NT2/D1 (cell line): ENCODE measurements around the gene MSANTD2.

ENCODE experiments used
- DNase-seq: peaks from one replicate; pipeline ENCODE4 v3.0.0-alpha.2; 2011; ENCODE audit warnings: low read depth, low spot score
- H3K27me3 ChIP-seq: 2 replicates; pipeline ENCODE4 v1.6.0; 2011; ENCODE audit warnings: mild to moderate bottlenecking; ENCODE audit not compliant: insufficient read length, insufficient read depth
- H3K36me3 ChIP-seq: 2 replicates; pipeline ENCODE4 v1.6.1; 2011; ENCODE audit warnings: mild to moderate bottlenecking, low read length, mixed read lengths; ENCODE audit not compliant: insufficient read depth, insufficient read length
- H3K4me1 ChIP-seq: 2 replicates; pipeline ENCODE4 v1.5.1; 2011; ENCODE audit not compliant: insufficient read depth, insufficient read length
- H3K4me3 ChIP-seq: 2 replicates; pipeline ENCODE4 v1.5.1; 2011; ENCODE audit warnings: low read depth; ENCODE audit not compliant: insufficient read length
- H3K9ac ChIP-seq: 2 replicates; pipeline ENCODE4 v1.6.0; 2011; ENCODE audit warnings: low read depth; ENCODE audit not compliant: insufficient read length
- H3K9me3 ChIP-seq: 2 replicates; pipeline ENCODE4 v1.5.1; 2011; ENCODE audit warnings: mild to moderate bottlenecking, low read length; ENCODE audit not compliant: insufficient read depth
- SUZ12 ChIP-seq: IDR thresholded peaks from 2 replicates; pipeline ENCODE4 v1.6.1; 2011; ENCODE audit not compliant: insufficient read length, insufficient read depth; ENCODE audit errors: extremely low read depth
- YY1 ChIP-seq: IDR thresholded peaks from 2 replicates; pipeline ENCODE4 v1.6.1; 2011; ENCODE audit not compliant: insufficient read length, insufficient read depth
- ZNF274 ChIP-seq: IDR thresholded peaks from 2 replicates; pipeline ENCODE4 v1.6.1; 2011; ENCODE audit warnings: mild to moderate bottlenecking, low read depth, low read length

The MSANTD2 gene

GRCh38 chr11:124832571-124832970 is 32.4 kb upstream of the MSANTD2 start:
- no peak overlapping the region for H3K4me3 ChIP-seq
- TF ChIP-seq SUZ12 (no peak), ZNF274 (no peak), YY1 (no peak)
- H3K9me3 ChIP-seq: no peaks in the 10 kb centered on the region
- H3K36me3 ChIP-seq: no peaks in the 10 kb centered on the region
- no peaks in the 10 kb centered on the region for H3K4me1 ChIP-seq
- no peak overlapping the region for H3K9ac ChIP-seq
- DNase-seq: no peak
- peaks cover under 1% of the 10 kb centered on the region for H3K27me3 ChIP-seq

- DNase-seq: no peak
- no peak overlapping the region for H3K4me3 ChIP-seq
- no peak for TF ChIP-seq ZNF274
- no peak for TF ChIP-seq SUZ12
- no peaks in the 10 kb centered on the region for H3K27me3 ChIP-seq
- no peaks in the 10 kb centered on the region for H3K9me3 ChIP-seq
- H3K9ac ChIP-seq: no peak overlapping the region
- H3K4me1 ChIP-seq: no peaks in the 10 kb centered on the region
- H3K36me3 ChIP-seq: no peaks in the 10 kb centered on the region
Measured at GRCh38 chr11:124831897-124832296, 31.7 kb upstream of the MSANTD2 start.

GRCh38 chr11:124830749-124831148 is 30.5 kb upstream of the MSANTD2 start:
- no peak for TF ChIP-seq YY1
- no peak for TF ChIP-seq SUZ12
- no peak for TF ChIP-seq ZNF274
- Histone ChIP-seq H3K4me3 (no peak overlapping the region), H3K36me3 (no peaks in the 10 kb centered on the region), H3K4me1 (no peaks in the 10 kb centered on the region), H3K9ac (no peak overlapping the region), H3K9me3 (no peaks in the 10 kb centered on the region), H3K27me3 (no peaks in the 10 kb centered on the region)
- DNase-seq: no peak

GRCh38 chr11:124829986-124830385 is 29.8 kb upstream of the MSANTD2 start:
- Histone ChIP-seq H3K9me3 (no peaks in the 10 kb centered on the region), H3K4me3 (no peak overlapping the region), H3K4me1 (no peaks in the 10 kb centered on the region), H3K9ac (no peak overlapping the region), H3K36me3 (no peaks in the 10 kb centered on the region), H3K27me3 (no peaks in the 10 kb centered on the region)
- no peak for DNase-seq
- TF ChIP-seq YY1 (no peak), SUZ12 (no peak), ZNF274 (no peak)

DNA sequence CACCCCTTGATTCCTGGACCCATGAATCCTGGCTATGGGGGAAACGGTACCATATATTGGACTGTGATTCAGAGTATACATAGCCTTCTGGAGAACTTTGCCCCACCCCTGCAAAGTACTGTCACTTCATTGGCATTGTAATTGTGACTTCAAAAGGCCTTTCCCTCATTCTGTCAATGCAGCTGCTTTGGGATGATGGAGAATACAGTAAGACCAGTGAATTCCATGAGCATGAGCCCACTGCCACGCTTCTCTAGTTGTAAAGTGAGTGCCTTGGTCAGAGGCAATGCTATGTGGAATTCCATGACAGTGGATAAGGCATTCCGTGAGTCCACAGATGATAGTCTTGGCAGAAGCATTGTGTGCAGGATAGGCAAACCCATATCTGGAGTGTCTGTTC is 25.7 kb upstream of the MSANTD2 start:
- H3K27me3 ChIP-seq: no peaks in the 10 kb centered on the region

GRCh38 chr11:124823512-124824376 is 23.5 kb upstream of the MSANTD2 start:
- H3K4me1 ChIP-seq: no peaks in the 10 kb centered on the region
- no peaks in the 10 kb centered on the region for H3K36me3 ChIP-seq
- H3K27me3 ChIP-seq: no peaks in the 10 kb centered on the region
- no peak for TF ChIP-seq ZNF274
- no peak overlapping the region for H3K9ac ChIP-seq
- H3K9me3 ChIP-seq: no peaks in the 10 kb centered on the region
- H3K4me3 ChIP-seq: no peak overlapping the region
- no peak for DNase-seq

More for the DNA sequence above, 25.7 kb upstream of the MSANTD2 start:
- Histone ChIP-seq H3K9ac (no peak overlapping the region), H3K9me3 (no peaks in the 10 kb centered on the region), H3K36me3 (no peaks in the 10 kb centered on the region), H3K4me1 (no peaks in the 10 kb centered on the region), H3K4me3 (no peak overlapping the region)
- no peak for DNase-seq
- no peak for TF ChIP-seq YY1
- TF ChIP-seq ZNF274: no peak
- TF ChIP-seq SUZ12: no peak

DNA sequence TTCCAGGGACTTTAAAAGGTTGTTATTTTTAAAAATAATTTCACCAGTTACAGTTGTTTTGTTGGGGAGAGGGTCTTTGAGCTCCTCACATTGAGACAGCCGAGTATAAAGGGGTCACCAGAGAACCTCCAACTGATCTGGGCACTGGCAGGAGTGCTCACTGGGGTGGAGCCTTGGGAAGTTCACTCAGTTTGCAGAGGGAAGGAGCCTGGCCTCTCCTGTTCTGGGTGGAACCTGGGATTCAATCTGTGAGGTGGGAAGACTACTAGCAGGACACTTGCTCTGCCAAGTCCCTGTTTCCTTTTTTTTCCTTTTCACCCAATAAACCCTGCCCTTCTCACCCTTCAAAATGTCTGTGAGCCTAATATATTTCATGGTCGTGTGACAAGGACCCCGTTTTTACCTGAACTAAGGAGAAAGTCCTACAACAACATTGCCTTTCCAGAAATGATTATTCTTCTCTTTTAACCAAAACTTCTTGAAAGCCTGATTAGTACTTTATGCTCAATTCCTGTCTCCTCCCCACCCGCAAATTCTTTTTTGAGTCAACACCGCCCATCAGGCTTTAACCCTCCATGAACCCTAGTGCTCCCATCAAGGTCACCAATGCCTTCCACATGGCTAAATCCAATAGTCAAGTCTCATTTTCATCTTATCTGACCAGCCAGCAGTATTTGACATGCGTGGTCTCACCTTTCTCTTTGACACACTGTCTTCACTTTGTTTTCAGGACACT is 22.0 kb upstream of the MSANTD2 start:
- no peaks in the 10 kb centered on the region for H3K27me3 ChIP-seq
- H3K4me1 ChIP-seq: no peaks in the 10 kb centered on the region
- no peak overlapping the region for H3K4me3 ChIP-seq
- DNase-seq: no peak
- TF ChIP-seq ZNF274: no peak
- TF ChIP-seq SUZ12: no peak
- TF ChIP-seq YY1: no peak
- H3K9me3 ChIP-seq: no peaks in the 10 kb centered on the region
- H3K9ac ChIP-seq: no peak overlapping the region
- H3K36me3 ChIP-seq: no peaks in the 10 kb centered on the region
